ENCODE data around the gene GPATCH8.

Gene GPATCH8

DNA sequence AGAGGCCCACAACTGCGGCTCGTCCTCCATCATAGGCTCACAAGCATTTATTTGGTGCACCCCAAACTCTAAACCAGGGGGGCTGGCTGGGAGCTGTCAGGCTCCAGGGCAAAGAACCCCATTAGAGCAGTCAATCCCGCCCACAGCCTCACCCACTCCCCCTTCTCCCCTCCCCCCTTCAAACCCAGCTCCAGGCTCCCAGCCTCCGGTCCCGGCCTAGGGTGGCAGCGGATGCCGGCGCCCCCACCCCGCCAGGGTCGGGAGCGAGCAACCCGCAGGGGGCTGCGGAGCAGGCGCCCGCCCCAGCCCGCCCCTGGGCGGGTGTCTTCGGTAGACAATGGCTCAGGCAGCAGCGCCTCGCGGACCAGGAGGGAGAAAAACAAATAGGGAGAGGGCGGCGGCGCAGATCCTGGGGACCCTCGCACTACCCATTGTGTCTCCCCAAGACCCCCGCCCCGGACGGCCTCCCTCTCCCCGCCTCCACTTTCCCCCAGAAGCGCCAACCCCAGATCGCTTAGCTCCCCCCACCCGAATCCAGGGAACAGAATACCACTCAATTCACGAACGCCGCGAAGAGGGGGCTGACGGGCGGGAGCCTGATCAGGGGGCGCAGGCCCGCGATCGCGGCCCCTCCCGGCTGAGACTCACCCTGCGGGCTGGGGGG is 140.1 kb downstream of the GPATCH8 start:
- Mint-ChIP-seq H3K36me3 (no peaks in the 10 kb centered on the region), H3K27me3 (peaks cover 10% of the 10 kb centered on the region), H3K4me1 (peaks cover 5% of the 10 kb centered on the region), H3K9me3 (no peaks in the 10 kb centered on the region), H3K4me3 (peak overlapping the region; percentile 62), H3K27ac (no peak overlapping the region)

DNA sequence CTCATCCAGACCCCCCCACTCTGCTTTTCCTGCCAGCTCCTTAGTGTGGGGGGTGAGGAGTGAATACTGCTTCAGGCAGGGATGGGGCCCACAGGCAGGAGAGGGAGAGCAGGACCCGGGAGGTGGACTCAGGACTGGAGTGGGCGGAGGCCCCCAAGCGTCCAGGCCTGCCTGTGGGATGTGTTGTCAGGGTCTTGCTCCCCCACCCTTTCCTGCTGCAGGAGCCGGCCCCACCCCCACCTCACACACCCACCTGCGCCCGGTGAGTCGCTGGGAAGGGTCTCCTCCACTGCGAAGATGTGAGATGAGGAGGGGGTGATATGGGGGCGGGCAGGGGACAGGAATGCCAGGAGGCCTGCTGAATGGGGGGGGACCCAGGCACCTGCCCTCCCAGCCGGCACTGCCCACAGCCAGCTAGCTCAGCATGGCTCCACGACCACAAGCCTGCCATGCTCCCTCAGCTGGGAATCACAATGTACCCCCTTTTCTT is 140.7 kb downstream of the GPATCH8 start:
- Mint-ChIP-seq H3K4me1 (peaks cover 8% of the 10 kb centered on the region), H3K27ac (no peak overlapping the region), H3K9me3 (no peaks in the 10 kb centered on the region), H3K4me3 (peak overlapping the region; percentile 51), H3K36me3 (no peaks in the 10 kb centered on the region), H3K27me3 (peaks cover 8% of the 10 kb centered on the region)

- Mint-ChIP-seq H3K4me1 (peaks cover 8% of the 10 kb centered on the region), H3K9me3 (no peaks in the 10 kb centered on the region), H3K4me3 (no peak overlapping the region), H3K27ac (peak overlapping the region; percentile 66), H3K27me3 (peaks cover 4% of the 10 kb centered on the region), H3K36me3 (no peaks in the 10 kb centered on the region)
Observed at GRCh38 chr17:44361292-44362260, 141.6 kb downstream of the GPATCH8 start.

GRCh38 chr17:44360826-44361225 is 142.4 kb downstream of the GPATCH8 start:
- Mint-ChIP-seq H3K36me3 (no peaks in the 10 kb centered on the region), H3K27ac (no peak overlapping the region), H3K9me3 (no peaks in the 10 kb centered on the region), H3K27me3 (peaks cover 4% of the 10 kb centered on the region), H3K4me3 (no peak overlapping the region), H3K4me1 (peaks cover 8% of the 10 kb centered on the region)

DNA sequence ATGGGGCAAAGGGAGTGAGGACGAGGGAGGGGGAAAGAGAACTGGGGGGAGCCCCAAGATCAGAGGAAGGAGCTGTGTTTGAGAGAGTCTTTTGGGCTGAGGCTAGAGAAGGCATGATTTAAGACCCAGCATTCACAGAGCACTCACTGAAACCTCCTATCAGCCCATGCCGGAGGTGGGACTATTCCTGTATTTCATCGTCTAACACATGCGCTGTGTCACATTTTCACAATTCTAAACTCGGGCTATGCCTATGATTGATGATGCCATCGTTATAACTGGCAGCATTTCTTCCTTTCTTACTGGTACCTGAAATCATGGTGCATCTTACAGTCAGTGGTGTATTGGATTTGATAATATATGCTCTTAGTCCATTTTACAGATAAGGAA is 143.1 kb downstream of the GPATCH8 start:
- Mint-ChIP-seq H3K9me3 (no peaks in the 10 kb centered on the region), H3K4me3 (no peak overlapping the region), H3K36me3 (no peaks in the 10 kb centered on the region), H3K27ac (no peak overlapping the region), H3K27me3 (peaks cover 4% of the 10 kb centered on the region), H3K4me1 (peaks cover 8% of the 10 kb centered on the region)

DNA sequence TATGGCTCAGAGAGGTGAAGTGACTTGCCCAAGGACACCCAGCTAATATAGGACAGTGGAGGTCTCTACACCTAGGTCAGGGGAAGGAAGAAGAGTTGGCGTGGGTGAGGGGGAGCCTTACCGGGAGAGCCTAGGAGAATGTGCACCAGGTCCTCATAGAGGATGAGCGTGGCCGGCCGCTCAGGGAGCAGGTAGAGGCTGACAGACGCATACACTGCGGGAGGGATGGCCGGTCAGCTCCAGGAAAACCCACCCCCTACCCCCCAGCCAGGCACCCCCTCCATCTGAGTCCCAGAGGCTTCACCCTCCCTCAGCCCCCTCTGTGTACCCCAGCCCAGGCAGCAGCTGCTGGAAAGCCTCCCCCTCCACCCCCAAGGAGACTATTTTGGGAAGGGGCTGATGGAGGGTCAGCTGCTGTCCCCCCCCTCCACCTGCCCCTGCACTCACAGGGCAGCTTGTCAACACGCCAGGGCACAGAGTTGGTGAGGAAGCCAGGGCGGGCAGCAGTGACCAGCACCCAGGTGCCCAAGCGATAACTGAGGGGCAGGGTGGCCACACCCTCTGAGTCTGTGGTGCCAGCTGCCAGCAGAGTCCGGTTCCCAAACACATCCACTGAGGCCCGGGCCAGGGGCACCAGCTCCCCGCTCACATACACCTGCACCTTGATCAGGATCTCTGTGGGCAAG is 143.6 kb downstream of the GPATCH8 start:
- H3K9me3 Mint-ChIP-seq, result no peaks in the 10 kb centered on the region
- H3K4me3 Mint-ChIP-seq, result no peak overlapping the region
- H3K27ac Mint-ChIP-seq, result no peak overlapping the region
- H3K36me3 Mint-ChIP-seq, result no peaks in the 10 kb centered on the region
- peaks cover 8% of the 10 kb centered on the region for H3K4me1 Mint-ChIP-seq
- peaks cover 2% of the 10 kb centered on the region for H3K27me3 Mint-ChIP-seq

DNA sequence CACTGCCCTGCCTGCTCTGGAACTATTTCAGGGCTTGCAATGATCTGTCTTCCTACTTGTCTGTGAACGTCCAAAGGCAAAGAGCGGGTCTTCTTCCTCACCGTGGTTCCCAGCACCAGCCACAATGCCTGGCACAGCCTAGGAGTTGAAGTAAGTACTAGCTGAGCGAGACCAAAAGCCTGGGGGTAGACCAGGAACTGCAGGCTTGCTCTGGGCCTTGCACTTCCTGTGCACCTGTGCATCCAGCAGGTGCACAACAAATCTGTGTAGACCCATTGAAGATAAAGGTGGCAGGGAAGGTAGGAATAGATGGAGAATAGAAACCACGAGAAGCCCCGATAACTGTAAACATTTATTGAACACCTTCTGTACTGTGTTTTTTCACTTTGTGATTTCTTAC is 144.2 kb downstream of the GPATCH8 start:
- H3K9me3 Mint-ChIP-seq, result no peaks in the 10 kb centered on the region
- peaks cover 2% of the 10 kb centered on the region for H3K27me3 Mint-ChIP-seq
- no peak overlapping the region for H3K4me3 Mint-ChIP-seq
- peaks cover 8% of the 10 kb centered on the region for H3K4me1 Mint-ChIP-seq
- no peak overlapping the region for H3K27ac Mint-ChIP-seq
- no peaks in the 10 kb centered on the region for H3K36me3 Mint-ChIP-seq

DNA sequence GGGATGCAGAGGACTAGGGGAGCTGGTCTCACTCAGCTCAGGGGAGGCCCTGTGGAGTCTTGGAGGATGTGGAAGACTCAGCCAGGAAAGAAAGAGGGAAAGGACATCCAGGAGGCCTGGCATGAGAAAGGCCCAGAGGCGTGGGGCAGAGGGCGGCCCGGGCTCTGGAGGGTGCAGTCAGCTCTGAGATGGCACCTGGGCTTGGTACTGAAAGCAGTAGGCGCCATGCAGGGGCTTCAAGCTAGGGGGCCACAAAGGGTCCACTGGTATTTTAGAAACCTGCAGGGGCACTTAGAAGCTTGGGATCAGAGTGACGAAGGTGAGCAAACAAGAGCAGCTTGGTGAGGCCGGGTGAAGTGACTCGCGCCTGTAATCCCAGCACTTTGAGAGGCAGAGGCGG is 145.1 kb downstream of the GPATCH8 start:
- H3K27ac Mint-ChIP-seq, result no peak overlapping the region
- H3K27me3 Mint-ChIP-seq, result peaks cover 2% of the 10 kb centered on the region
- H3K36me3 Mint-ChIP-seq, result no peaks in the 10 kb centered on the region
- H3K9me3 Mint-ChIP-seq, result no peaks in the 10 kb centered on the region
- H3K4me1 Mint-ChIP-seq, result peaks cover 10% of the 10 kb centered on the region
- no peak overlapping the region for H3K4me3 Mint-ChIP-seq

DNA sequence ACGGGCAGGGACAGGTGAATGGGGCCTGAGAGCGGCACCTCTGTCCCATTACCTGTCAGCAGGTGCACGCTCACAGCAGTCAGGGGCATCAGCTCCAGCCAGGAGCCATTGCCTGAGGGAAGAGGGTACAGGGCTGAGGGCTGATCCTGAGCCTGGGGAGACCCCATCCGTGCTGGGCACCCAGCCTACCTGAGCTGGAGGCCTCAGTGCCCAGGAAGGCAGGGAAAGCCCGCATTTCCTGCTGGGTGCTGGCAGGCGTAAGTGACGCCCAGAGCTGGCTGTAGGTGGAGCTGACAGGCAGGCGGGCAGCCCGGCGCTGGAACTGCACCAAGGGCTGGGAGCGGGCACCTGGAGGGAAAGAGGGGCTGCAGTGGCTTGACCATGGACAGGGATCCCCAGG is 147.0 kb downstream of the GPATCH8 start:
- H3K27ac Mint-ChIP-seq, result no peak overlapping the region
- H3K36me3 Mint-ChIP-seq, result peaks cover 2% of the 10 kb centered on the region
- no peaks in the 10 kb centered on the region for H3K9me3 Mint-ChIP-seq
- H3K4me3 Mint-ChIP-seq, result no peak overlapping the region
- peaks cover 13% of the 10 kb centered on the region for H3K4me1 Mint-ChIP-seq
- no peaks in the 10 kb centered on the region for H3K27me3 Mint-ChIP-seq

DNA sequence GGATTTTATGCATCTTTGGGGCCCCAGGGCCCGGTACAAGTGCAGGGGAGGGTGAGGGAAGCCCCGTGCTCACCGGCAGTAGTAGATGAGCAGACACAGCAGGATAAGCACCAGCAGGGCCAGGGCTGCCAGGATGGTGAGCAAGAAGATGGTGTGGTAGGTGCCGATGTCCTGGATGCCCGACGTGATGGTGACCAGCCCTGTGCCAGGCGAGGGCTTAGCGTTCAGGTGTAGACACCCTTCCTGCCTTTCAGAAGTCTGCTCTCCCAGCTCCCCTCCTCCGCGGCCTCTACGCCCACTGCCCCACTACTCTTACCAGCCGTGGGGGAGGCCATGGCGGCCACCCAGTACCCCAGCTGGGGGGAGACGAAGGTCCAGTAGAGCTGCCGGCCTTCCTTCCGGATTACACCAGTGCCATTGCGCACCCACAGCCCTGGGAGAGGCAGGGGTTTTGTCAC is 147.5 kb downstream of the GPATCH8 start:
- Mint-ChIP-seq H3K36me3 (peaks cover 2% of the 10 kb centered on the region), H3K27me3 (no peaks in the 10 kb centered on the region), H3K4me3 (no peak overlapping the region), H3K4me1 (peaks cover 13% of the 10 kb centered on the region), H3K27ac (no peak overlapping the region), H3K9me3 (no peaks in the 10 kb centered on the region)

DNA sequence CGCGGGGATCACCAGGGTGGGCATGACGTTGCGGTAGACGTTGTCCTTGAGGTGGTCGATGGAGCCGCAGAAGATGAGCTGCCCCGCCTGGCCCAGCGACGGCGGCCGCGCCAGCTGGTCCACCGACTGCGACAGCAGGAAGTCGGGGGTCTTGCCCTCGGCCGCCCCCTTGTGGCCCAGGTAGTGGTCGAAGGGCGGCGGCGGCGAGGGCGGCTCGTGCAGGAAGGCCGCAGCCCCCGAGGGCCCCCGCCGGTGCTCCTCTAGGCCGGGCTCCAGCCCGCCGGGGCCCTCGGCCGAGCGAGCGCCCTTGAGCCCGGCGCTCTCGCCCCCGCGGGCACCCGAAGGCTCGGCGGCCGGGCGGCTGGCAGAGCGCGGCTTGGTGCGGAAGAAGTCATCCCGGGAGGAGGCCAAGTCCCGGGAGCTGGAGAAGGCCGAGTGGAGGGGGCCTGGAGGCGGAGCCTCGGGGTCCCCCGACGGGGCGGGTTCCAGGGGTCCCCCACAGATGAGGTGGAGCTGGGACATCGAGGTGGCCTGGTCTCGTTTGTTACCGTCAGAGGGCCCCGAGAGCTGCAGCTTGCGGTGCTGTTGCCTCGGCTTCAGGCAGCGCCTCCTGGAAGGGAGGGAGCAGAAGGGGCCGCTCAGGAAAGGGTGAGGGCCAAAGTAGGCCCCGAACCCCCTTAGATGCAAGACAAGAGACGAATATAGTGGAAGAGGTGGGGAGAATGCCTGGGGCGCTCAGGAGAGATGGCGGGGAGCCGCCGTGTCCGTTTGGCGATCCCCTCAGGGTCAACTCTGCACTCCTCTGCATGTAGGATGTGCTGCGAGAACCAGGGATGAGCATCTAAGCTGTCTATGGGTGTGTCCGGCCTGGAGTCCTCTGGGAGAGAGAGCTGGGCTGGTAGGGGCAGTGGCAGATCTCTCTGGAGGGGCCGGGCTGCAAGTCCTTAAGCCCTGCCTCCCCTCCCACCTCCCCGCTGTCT is 148.3 kb downstream of the GPATCH8 start:
- no peak overlapping the region for H3K27ac Mint-ChIP-seq
- H3K27me3 Mint-ChIP-seq, result no peaks in the 10 kb centered on the region
- H3K36me3 Mint-ChIP-seq, result peaks cover 2% of the 10 kb centered on the region
- no peaks in the 10 kb centered on the region for H3K9me3 Mint-ChIP-seq
- peaks cover 13% of the 10 kb centered on the region for H3K4me1 Mint-ChIP-seq
- H3K4me3 Mint-ChIP-seq, result peak overlapping the region; percentile 42

GRCh38 chr17:44353672-44354331 is 149.4 kb downstream of the GPATCH8 start:
- Mint-ChIP-seq H3K27ac (no peak overlapping the region), H3K9me3 (no peaks in the 10 kb centered on the region), H3K4me1 (peaks cover 10% of the 10 kb centered on the region), H3K36me3 (peaks cover 2% of the 10 kb centered on the region), H3K4me3 (peak overlapping the region; percentile 74), H3K27me3 (no peaks in the 10 kb centered on the region)

- Mint-ChIP-seq H3K27me3 (no peaks in the 10 kb centered on the region), H3K4me3 (peak overlapping the region; percentile 74), H3K9me3 (no peaks in the 10 kb centered on the region), H3K27ac (no peak overlapping the region), H3K36me3 (peaks cover 2% of the 10 kb centered on the region), H3K4me1 (peaks cover 8% of the 10 kb centered on the region)
Observed at GRCh38 chr17:44352828-44353671, 150.2 kb downstream of the GPATCH8 start.

All from activated naive CD4-positive, alpha-beta T cell treated with anti-CD3 and anti-CD28 coated beads, Interleukin-2, amount 50 U/mL, for 24 hours (primary cell).